Dermis blood vessel endothelial cell (primary cell): ENCODE measurements around the gene MED12L. TPM values are rescaled to one million over a fixed set of nuclear protein-coding genes. Genes with fewer than 3 reads are reported as not detected.
"Not testable (repeated sequence)": the region's sequence is repeated elsewhere in the genome, so short reads cannot be mapped to it uniquely, and the experiment has no call there.

Experiments used
- DNase-seq: peaks from one replicate; pipeline ENCODE4 v3.0.0; 2010
- total RNA-seq: library from RNA; depleted of rRNA; stranded (reverse); fragments of >200 nt; gene quantifications from 2 replicates; pipeline ENCODE4 v1.2.3, GENCODE V29; 2014

MED12L gene
- total RNA-seq, 1 donor from 2014 or later = under 0.01 TPM

- DNase-seq = no peak
Measured at GRCh38 chr3:151144016-151144415, 58.6 kb downstream of the MED12L start.

GRCh38 chr3:151144760-151145159, 59.3 kb downstream of the MED12L start:
- DNase-seq = no peak

GRCh38 chr3:151145713-151146070, 60.2 kb downstream of the MED12L start:
- no peak for DNase-seq

GRCh38 chr3:151146071-151146730, 60.7 kb downstream of the MED12L start:
- peak; percentile 84 for DNase-seq

- no peak for DNase-seq
Measured at GRCh38 chr3:151146731-151147091, 61.2 kb downstream of the MED12L start.

GRCh38 chr3:151147299-151147698, 61.8 kb downstream of the MED12L start:
- DNase-seq = no peak

- no peak for DNase-seq
Measured at GRCh38 chr3:151152455-151153079, 67.1 kb downstream of the MED12L start.

- no peak for DNase-seq
Measured at GRCh38 chr3:151154566-151154965, 69.1 kb downstream of the MED12L start.

- DNase-seq = no peak
Measured at GRCh38 chr3:151155409-151156128, 70.1 kb downstream of the MED12L start.

- peak; percentile 78 for DNase-seq
Measured at GRCh38 chr3:151156618-151157216, 71.3 kb downstream of the MED12L start.

GRCh38 chr3:151159806-151160205, 74.3 kb downstream of the MED12L start:
- no peak for DNase-seq

- DNase-seq = no peak
Measured at GRCh38 chr3:151165226-151165625, 79.8 kb downstream of the MED12L start.

GRCh38 chr3:151166161-151166560, 80.7 kb downstream of the MED12L start:
- DNase-seq = no peak

- peak; percentile 71 for DNase-seq
Measured at GRCh38 chr3:151168269-151169094, 83.0 kb downstream of the MED12L start.

- DNase-seq = no peak
Measured at GRCh38 chr3:151169262-151169947, 83.9 kb downstream of the MED12L start.

- not testable (repeated sequence) for DNase-seq
Measured at GRCh38 chr3:151169948-151170679, 84.7 kb downstream of the MED12L start.

- no peak for DNase-seq
Measured at GRCh38 chr3:151171145-151171757, 85.8 kb downstream of the MED12L start.

- DNase-seq = no peak
Measured at GRCh38 chr3:151174351-151174750, 88.9 kb downstream of the MED12L start.

- DNase-seq = no peak
Measured at GRCh38 chr3:151175952-151176351, 90.5 kb downstream of the MED12L start.

GRCh38 chr3:151178208-151178845, 92.9 kb downstream of the MED12L start:
- DNase-seq = no peak
